HG03520 (cell line): ENCODE data around the gene NT5DC3.

Experiments used
- ATAC-seq: cut with Tn5 transposase; IDR thresholded peaks from one replicate; pipeline ENCODE4 v1.9.1; 2021; ENCODE audit warnings: mild to moderate bottlenecking, moderate library complexity; ENCODE audit not compliant: unreplicated experiment

NT5DC3 gene

DNA sequence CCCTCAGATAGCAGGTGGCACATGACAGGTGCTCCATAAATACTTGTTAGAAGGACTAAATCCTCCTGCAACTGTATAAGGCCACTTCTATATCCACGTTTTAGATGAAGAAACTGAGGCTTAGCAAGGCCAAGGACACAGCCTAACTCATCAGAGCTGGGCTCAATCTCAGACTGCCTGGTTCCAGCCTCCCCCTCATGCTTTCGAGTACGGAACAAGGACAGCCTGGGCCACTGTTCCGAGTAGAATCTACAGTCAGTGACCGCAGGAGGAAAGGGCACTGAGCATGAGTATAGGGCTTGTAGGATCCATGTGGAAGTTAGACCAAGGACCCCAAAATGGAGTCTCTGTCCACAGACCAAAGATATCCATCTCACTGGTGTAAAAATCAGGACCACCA lies 84.6 kb downstream of the NT5DC3 start:
- no peak for ATAC-seq

DNA sequence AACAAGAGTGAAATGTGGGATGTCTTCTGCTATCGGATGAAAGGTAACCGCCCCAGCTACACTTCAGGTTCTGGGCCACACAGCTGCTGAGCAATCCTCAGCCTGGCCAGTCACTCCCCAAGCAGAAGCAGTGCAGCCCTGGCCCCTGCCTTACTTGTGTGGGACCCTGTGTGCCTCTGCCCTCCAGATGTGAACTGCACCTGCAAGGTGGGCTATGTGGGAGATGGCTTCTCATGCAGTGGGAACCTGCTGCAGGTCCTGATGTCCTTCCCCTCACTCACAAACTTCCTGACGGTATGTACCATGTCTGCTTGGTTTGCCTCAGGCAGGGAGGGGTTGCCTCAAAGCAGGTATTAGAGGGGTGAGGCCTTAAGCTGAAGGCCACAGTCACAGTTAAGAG lies 85.6 kb downstream of the NT5DC3 start:
- no peak for ATAC-seq

- ATAC-seq, result no peak
Observed at GRCh38 chr12:103751600-103751999, 89.4 kb downstream of the NT5DC3 start.

GRCh38 chr12:103751171-103751570 lies 89.9 kb downstream of the NT5DC3 start:
- ATAC-seq, result no peak

DNA sequence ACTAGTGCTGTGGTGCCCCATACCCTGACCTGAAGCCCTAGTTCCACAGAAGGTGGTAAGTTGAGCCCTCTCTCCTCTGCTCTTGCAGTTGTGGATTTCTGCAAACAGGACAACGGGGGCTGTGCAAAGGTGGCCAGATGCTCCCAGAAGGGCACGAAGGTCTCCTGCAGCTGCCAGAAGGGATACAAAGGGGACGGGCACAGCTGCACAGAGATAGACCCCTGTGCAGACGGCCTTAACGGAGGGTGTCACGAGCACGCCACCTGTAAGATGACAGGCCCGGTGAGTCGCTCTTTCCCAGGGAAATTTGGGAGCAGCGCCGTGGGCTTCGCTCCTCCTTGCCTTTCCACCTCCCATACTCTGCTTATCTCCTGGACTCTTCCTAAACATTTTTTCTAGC lies 92.2 kb downstream of the NT5DC3 start:
- ATAC-seq, result no peak

DNA sequence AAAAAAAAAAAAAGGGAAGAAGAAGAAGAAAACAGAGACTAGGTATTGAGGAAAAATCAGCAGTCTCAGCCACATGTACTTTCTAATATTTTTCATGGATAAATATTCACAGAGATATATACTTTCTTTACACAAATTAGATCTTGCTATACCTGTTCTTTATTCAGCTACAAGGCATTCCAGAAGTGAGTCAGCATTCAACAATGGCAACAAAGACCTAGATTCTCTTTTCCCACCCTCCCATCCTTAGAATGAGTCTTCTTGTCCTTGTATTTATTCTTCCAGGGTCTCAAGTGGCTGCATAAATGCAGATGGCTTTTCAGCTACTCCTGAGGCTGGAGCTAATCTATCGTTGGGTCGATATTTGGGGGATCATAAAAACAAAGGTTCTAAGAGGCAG lies 93.0 kb downstream of the NT5DC3 start:
- ATAC-seq, result no peak

- ATAC-seq, result no peak
Observed at GRCh38 chr12:103745962-103746361, 95.1 kb downstream of the NT5DC3 start.

GRCh38 chr12:103743788-103744187 lies 97.2 kb downstream of the NT5DC3 start:
- no peak for ATAC-seq

DNA sequence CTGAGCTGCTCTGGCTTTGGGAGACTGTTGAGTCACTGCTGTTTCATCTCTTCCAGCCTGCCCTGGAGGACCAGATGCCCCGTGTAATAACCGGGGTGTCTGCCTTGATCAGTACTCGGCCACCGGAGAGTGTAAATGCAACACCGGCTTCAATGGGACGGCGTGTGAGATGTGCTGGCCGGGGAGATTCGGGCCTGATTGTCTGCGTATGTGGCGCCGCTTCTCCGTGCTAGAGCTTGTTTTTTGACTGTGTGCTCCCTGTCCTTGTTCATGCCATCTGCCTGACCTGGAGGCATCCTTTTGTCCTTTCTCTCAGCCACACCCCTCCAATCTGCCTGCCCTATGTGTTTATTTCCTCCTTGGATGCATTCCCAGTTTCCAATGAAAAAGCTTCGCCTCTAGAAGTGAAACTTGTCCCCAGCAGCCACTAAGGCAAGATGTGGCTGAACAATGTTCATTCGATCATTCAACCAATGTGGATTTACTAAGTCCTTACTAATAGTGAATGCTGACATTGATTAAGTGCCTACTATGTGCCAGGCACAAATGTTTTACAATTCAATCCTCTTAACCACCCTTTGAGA lies 98.6 kb downstream of the NT5DC3 start:
- no peak for ATAC-seq

DNA sequence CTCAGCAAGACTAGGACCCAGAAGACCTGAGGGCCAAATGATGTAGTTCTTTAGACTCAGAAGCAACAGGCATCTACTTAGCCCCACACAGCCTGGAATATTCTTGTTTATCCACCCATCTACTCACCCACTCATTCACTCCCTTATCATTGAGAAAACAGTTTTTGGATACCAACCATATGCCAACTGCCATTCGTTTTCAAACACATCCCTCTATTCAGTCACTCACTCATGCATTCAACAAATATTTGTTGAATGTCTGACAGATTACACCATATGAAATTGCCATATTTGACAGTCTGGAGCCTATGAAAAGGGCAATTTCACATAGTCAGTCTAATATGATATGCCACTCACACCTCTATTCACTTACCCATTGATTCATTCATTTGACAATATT lies 103.2 kb downstream of the NT5DC3 start:
- ATAC-seq, result no peak

- ATAC-seq, result no peak
Observed at GRCh38 chr12:103736572-103736971, 104.5 kb downstream of the NT5DC3 start.

GRCh38 chr12:103735291-103735690 lies 105.7 kb downstream of the NT5DC3 start:
- no peak for ATAC-seq

DNA sequence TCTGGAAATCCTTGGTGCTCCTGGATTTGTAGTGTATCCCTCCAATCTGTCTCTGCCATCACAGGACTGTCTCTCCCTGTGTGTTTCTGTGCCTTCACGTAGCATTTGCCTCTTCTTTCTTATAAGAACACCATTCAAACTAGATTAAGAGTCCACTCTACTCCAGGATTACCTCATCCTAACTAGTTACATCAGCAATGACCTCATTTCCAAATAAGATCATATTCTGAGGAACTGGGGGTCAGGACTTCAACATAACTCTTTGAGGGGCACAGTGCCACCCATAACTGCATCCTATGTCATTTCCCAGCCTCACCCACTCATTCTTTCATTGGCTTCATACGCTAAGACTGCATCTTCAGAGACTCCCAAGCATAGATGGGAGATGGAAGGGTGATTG lies 106.2 kb downstream of the NT5DC3 start:
- no peak for ATAC-seq

DNA sequence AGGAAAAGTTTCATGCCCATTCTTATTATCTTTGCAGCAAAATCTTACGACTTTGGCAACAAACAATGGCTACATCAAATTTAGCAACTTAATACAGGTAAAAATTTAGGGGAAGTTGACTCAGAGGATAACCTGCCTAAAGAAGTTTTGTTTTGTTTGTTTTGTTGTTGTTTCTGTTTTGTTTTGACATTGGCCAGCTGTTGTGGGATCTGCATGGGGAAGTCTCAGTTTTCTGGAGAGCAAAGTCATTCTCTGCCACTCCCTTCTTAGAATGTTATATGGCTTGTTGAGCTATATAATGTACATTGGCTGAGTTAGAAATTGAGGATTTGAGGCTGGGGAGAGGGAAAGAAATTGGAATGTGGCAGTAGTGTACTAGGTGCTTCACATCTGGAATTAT lies 109.5 kb downstream of the NT5DC3 start:
- ATAC-seq, result no peak

- ATAC-seq, result no peak
Observed at GRCh38 chr12:103729499-103729898, 111.5 kb downstream of the NT5DC3 start.

DNA sequence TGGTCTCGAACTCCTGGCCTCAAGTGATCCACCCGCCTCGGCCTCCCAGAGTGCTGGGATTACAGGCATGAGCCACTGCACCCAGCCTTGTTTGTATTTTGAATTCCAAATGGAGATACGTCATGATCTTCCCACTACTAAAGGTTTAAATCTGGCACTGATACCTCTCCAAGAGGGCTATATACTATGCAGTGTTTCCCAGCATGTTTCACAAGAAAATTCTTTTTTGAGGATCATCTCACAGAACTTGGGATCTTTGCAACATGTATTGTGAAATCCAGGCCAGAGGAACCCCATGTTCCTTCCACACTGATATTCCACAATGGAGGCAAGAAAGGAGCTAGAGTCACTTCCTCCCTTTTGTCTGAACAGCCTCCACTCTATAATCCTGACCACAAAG lies 112.7 kb downstream of the NT5DC3 start:
- ATAC-seq, result no peak

DNA sequence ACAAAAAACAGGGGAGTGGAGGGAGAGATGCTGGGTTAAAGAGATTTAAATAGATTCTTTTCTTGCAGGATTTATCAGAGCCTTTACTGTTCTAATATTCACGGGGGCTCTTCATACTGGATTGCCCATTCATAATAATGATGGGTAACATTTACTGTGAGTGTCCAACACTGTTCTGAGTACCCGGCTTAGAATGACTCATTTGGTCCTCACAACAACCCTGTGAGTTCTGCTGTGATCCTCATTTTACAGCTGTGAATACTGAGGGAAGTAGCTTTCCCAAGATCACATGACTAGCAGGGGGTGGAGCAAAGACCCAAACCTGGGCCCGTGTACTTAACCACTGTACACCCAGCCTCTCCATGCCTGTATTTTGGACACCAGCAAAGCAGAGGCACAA lies 113.4 kb downstream of the NT5DC3 start:
- ATAC-seq, result no peak

DNA sequence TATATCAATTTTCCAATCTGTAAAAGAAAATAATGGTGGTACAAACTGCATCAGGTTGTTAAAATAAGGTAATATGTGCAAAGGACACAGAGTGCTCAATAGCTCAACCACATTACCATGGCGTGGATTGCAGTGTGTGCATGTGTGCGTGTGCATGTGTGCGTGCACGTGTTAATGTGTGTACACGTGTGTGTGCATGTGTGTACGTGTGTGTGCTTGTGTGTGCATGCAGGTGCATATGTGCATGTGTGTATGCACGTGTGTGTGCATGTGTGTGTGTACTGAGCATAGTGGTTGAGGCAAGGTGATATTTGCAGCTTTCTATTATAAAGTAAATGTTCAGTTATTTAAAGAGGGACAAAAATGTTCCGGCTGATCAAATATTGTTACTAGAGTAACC lies 115.6 kb downstream of the NT5DC3 start:
- no peak for ATAC-seq
